Keratinocyte (primary cell): ENCODE results near the gene PAM16.

ENCODE experiments used
- CTCF ChIP-seq, 3 experiments: IDR thresholded peaks in 1 of 3; conservative IDR thresholded peaks in 1 of 3; optimal IDR thresholded peaks in 1 of 3; 2 replicates in 2 of 3; 3 replicates in 1 of 3; pipeline versions ENCODE3 to v1.5.1; 2011; ENCODE audit warnings: low read length in 3 of 3, mild to moderate bottlenecking in 3 of 3, moderate library complexity in 2 of 3, control low read depth in 1 of 3, inconsistent platforms in 1 of 3; ENCODE audit not compliant: insufficient read depth in 2 of 3; ENCODE audit errors: extremely low read depth in 1 of 3
- EZH2 ChIP-seq: IDR thresholded peaks from one replicate; pipeline ENCODE4 v1.6.1; 2012; ENCODE audit warnings: inconsistent platforms, mild to moderate bottlenecking, low read length, moderate library complexity

- TF ChIP-seq CTCF (optimal IDR thresholded peaks at IDR 0.05 in 1 of 3, IDR thresholded peaks at IDR 0.05 in 1 of 3, conservative IDR thresholded peaks at IDR 0.05 in 1 of 3; ENCODE audit: extremely low read depth in 1 of 3, insufficient read depth in 2 of 3, low read length in 3 of 3): no peak
- TF ChIP-seq EZH2: no peak
These were observed 11.7 kb downstream of the PAM16 start for GRCh38 chr16:4339455-4339854.
